Epithelial cell of prostate (primary cell): ENCODE results near the gene ZFP91.
A peak's percentile ranks its signal among the peaks of the same experiment; 100 is the strongest.
"Not testable (repeated sequence)": the region's sequence is repeated elsewhere in the genome, so short reads cannot be mapped to it uniquely, and the experiment has no call there.

ENCODE experiments used
- DNase-seq: peaks from one replicate; pipeline ENCODE4 v3.0.0-alpha.2; 2011; ENCODE audit warnings: low read depth, low spot score
- H3K27ac ChIP-seq: fragments of 450-650 bp; 2 replicates; pipeline ENCODE4 v1.5.1; 2017; ENCODE audit warnings: mild to moderate bottlenecking

The ZFP91 gene, protein sequence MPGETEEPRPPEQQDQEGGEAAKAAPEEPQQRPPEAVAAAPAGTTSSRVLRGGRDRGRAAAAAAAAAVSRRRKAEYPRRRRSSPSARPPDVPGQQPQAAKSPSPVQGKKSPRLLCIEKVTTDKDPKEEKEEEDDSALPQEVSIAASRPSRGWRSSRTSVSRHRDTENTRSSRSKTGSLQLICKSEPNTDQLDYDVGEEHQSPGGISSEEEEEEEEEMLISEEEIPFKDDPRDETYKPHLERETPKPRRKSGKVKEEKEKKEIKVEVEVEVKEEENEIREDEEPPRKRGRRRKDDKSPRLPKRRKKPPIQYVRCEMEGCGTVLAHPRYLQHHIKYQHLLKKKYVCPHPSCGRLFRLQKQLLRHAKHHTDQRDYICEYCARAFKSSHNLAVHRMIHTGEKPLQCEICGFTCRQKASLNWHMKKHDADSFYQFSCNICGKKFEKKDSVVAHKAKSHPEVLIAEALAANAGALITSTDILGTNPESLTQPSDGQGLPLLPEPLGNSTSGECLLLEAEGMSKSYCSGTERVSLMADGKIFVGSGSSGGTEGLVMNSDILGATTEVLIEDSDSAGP

DNA sequence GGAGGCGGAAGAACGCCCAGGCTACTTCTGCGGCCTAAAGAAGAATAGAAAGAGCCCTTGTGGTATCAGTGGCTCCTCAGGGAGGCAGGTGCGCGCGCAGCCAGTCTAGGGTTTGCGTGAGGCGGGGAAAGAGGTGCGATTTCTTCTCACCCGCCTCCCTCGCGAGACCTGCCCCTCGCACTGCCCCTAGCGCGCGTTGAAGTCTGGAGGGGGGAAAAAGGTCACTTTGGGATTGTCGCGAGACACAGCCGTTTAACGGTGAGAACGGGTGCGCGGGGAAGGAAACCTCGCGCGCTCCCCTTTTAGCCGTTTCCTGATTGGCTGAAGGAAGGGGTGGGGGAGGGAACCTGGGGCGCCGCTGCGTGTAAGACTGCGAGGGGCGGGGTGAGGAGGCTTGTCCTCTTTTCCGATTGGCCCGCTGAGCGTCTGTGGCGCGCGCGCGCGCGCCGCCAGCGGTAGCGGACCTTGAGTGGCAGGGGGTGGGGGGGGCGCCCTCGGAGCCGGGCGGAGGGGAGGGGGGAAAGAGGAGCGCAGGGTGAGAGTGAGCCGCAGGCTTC lies at the start of gene ZFP91:
TSS of gene ZFP91 (plus strand) at position 429 of the 557 bp plus-strand sequence. CDS start 219 bp downstream, outside the sequence.
- peak within 1 kb of the TSS; percentile 100 for H3K27ac ChIP-seq
- peak; percentile 89 for DNase-seq

DNA sequence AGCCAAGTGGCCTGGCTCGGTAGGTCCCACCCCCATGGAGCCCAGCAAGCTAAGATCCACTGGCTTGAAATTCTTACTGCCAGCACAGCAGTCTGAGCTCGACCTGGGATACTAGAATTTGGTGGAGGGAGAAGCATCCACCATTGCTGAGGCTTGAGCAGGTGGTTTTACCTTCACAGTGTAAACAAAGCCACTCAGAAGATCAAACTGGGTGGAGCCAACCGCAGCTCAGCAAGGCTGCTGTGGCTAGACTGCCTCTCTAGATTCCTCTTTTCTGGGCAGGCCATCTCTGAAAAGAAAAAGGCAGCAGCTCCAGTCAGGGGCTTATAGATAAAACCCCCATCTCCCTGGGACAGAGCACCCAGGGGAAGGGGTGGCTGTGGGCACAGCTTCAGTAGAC lies 48.6 kb upstream of the ZFP91 start:
- H3K27ac ChIP-seq: no peak overlapping the region
- DNase-seq: no peak

DNA sequence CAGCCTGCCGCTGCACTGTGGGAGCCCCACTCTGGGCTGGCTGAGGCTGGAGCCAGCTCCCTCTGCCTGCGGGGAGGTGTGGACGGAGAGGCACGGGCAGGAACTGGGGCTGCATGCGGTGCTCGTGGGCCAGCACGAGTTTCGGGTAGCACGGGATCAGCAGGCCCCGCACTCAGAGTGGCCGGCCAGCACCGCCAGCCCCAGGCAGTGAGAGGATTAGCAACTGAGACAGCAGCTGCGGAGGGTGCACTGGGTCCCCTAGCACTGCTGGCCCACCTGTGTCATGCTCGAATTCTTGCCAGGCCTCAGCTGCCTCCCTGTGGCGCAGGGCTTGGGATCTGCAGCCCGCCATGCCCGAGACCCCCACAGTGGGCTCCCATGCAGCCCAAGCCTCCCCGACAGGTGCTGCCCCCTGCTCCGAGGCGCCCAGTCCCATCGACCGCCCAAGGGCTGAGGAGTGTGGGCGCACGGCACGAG lies 47.0 kb upstream of the ZFP91 start:
- no peak overlapping the region for H3K27ac ChIP-seq
- no peak for DNase-seq

DNA sequence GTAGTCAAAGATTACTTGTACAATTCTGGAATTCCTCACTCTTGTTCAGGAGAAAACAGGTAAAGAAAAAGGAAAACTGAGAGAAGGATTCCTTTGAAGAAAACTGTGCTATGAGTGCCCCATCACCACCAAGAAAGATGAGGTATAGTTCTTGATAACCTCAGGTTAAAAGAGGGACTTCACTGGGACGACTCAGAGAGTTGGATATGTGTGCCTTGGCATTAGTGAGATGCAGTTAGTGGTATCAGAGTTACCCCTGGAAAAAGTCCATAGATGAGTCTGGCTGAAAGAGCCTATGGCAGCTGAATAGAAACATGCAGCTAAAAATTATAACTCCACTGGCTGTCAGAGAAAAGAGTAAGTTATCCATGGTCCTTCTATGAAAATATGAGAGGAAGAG lies 32.0 kb upstream of the ZFP91 start:
- DNase-seq: no peak
- H3K27ac ChIP-seq: no peak overlapping the region

DNA sequence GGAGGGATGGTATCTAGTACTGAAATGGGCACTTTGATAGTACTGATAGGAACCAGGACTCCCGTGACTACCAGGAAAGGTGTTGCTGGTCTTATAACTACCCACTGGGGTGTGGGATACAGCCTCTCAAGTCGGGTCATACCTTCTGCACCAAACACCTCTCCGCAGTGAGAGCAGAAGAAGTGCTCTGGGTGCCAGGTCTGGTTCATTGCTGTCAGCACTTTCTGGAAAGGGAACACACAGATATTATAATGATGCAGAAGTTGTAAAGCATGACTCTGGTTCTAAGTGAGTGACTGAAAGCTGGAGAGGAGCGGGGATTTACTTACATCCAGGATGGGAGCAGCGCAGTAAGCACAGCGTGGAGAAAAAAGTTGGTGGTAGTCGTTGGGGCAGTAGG lies 29.2 kb upstream of the ZFP91 start:
- H3K27ac ChIP-seq: no peak overlapping the region
- no peak for DNase-seq

DNA sequence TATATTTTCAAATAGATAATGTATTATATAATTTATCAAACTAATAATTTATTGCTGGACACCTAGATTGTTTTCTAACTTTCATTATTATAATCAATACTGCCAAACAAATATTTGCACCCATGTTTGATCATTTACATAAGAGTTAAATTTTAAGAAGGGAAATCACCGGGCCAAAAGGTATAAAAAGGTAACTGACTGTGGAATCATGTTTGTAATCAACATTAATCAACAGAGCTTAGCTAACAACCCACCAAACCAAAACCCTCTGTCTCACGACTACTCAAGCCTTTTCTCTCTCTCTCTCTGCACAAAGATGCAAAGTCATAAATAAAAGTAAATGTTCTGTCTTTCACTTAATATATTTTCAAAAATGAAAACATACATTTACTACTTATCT lies 18.0 kb upstream of the ZFP91 start:
- DNase-seq: no peak
- H3K27ac ChIP-seq: no peak overlapping the region

DNA sequence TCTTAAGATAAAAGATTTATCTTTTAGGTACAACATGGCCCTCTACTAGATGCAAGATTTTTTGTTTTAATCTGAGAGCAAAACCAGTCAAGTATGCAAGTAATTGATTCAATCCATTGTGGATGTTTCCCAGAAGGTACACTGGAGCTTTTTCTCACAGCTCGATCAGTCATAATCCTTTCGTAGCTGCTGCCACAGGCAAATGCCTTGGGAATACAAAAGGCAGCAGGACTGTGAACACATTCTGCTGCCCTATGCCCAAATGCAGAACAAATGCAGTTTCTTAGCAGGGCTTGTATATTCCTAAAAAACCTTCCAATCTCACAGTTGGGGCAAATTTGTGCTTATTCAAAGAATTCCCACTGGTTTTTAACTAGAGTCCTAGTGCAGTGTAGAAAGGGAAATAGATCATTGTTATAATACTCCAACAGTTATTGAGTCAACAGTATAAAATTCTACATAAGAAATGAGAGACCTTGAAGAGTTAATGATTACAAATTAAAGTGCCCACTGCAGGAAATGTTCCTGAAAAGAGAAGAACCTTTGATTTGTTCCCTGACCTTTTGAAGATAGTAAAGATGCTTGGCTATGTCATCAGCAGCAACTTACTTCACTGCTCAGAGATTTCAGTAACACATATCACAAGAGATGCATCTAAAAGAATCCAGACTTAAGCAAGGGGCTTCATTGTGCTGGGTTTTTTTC lies 17.3 kb upstream of the ZFP91 start:
- H3K27ac ChIP-seq: no peak overlapping the region

DNA sequence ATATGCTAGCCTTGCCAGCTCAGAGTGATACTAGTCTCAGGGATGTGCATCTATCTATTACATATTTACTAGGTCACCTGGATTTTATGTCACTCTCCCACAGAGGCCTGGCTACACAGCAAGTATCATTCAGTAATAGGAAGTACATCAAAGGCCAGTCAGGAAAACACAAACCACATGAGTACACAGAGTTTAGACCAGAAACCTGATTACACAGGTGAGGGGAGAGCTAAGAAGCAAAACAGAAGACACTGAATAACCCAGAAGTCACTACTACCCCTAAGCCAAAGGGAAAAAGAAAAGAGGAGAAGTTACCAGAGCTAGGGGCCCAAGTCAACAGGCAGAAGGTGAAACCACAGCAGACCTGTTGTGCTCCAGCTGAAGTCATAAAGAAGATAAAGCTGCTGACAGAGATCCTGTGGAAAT lies 16.5 kb upstream of the ZFP91 start:
- H3K27ac ChIP-seq: no peak overlapping the region
- no peak for DNase-seq

More for the DNA sequence above, 17.3 kb upstream of the ZFP91 start:
- DNase-seq: no peak

DNA sequence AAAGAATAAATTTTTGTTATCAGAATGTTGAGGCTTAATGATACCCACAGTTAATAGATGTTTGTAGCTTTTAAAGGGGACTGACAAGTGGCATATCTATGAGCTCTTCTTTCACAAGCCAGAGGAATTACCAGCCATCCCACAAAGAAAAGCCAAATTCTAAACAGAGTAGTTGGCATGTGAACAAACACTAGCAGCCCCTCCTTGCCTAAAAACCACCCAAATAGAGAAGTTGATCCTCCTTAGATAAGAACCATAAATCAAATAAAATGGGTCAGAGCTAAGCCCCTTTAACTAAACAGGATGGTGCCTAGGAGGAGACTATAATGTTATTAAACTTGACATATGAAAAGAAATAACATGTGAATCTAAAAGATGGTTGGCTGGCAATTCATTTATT lies 14.6 kb upstream of the ZFP91 start:
- H3K27ac ChIP-seq: no peak overlapping the region
- DNase-seq: no peak

DNA sequence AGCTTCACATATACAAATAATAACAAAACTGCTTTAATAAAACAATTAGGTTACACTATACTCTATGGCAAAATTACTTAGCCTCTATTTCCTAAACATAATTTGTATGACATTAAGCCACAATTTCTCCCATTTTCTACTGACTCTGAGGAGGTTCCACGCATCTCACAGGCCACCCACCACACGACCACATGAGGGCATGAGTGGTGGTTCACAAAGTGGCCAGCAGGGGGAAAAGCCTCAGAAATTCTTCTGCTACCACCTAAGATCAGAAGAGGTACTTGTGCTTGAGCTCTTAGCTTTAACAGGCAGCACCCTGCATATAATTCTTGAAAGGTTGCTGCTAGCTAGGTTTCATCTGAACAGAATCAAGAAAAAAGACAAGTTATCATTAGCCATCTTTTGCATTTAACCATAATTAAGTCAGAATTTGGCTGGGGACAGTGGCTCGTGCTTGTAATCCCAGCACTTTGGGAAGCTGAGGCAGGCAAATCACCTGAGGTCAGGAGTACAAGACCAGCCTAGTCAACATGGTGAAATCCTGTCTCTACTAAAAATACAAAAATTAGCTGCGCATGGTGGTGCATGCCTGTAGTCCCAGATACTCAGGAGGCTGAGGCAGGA lies 10.9 kb upstream of the ZFP91 start:
- H3K27ac ChIP-seq: no peak overlapping the region
- no peak for DNase-seq

DNA sequence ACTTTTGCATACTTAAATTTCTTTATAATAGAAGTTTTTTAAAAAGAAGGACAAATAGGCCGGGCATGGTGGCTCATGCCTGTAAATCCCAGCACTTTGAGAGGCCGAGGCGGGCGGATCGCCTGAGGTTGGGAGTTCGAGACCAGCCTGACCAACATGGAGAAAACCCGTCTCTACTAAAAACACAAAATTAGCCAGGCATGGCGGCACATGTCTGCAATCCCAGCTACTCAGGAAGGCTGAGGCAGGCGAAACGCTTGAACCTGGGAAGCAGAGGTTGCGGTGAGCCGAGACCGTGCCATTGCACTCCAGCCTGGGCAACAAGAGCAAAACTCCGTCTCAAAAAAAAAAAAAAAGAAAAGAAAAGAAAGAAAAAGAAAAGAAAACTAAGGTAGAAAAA lies 6.0 kb upstream of the ZFP91 start:
- not testable (repeated sequence) for DNase-seq
- H3K27ac ChIP-seq: peak overlapping the region; percentile 100

DNA sequence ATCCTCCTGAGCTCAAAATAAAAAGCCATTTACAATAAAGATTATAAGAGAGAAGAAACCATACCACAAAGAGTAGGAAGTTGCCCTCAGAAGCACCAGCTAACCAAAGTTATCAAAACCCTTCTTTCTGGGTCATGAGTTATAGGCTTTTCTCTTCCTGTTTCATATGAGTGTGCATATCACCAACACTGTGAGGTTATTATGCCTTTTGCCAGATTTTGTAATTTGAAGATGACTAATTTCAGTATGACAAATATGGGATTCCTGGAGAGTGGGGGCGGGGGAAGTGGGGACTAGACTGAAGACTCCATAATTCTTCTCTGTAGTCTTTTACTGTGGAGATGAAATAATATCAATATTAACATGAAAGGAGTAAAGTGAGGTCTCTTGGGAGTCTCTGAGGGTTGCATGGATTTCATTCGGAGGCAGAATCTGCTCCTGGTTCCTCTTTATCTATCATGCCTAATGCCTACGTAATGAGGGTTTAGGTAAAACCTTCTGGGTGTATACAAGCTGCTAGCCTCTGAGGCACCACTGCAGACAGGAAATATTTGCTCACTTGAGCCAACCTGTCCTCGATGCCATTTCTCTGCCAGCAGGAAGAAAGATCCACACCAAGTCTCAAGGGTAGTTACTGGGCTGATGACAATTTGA lies 5.3 kb upstream of the ZFP91 start:
- DNase-seq: no peak

DNA sequence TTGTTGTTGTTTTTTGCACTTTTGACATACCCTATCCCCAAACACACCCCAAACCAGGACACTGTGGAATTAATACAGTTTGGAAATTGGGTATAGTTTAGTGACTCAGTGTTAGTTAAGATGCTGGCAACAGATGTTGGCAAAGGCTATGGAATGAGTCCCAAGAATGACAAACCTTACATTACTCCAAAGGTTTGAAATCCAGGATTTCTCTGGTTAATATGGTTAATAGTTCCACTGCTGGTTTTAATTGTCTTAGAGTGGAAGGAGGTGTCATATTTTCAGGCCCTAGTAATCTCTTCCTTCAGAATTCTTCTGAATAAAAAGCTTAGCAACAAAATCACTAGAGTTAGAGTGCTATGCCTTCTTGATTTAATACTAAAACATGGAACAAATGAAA lies 4.0 kb upstream of the ZFP91 start:
- no peak for DNase-seq
- H3K27ac ChIP-seq: peak overlapping the region; percentile 100

More for the DNA sequence above, 5.3 kb upstream of the ZFP91 start:
- H3K27ac ChIP-seq: peak overlapping the region; percentile 100

DNA sequence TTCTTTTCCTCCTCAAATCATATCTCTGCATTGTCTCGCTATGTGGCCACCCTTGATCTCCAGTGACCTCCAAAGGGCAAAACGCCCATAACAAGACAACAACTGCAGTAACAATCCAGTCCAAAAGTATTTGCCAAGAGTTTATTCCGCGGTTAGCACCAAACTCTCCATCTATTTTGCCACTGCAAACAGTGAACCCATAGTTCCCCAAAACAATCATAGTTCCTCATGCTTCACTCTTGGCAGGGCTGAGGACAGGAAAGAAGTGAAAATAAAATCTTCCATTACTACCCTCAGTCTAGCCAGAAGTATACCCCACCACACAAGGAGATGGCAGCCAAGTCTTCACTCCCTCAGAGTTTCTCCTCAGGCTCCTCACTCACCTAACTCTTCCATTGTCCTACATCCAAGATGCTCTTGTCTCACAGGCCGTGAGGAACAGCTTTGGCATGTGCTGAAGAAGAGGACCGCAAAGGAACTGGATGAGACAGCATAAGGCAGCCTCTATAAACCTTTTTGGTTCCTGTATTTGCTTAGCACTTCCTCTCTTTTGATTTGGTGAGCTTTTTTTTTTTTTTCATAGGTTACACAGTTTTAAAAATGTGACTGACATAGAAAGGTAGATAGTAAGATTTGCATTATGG lies 3.4 kb upstream of the ZFP91 start, which contains the start of gene LPXN:
TSS of gene LPXN (minus strand) at position 480 of the 644 bp plus-strand sequence. CDS start at position 396, 84 bp downstream.
- H3K27ac ChIP-seq: peak within 1 kb of the TSS; percentile 100
- DNase-seq: peak; percentile 57

DNA sequence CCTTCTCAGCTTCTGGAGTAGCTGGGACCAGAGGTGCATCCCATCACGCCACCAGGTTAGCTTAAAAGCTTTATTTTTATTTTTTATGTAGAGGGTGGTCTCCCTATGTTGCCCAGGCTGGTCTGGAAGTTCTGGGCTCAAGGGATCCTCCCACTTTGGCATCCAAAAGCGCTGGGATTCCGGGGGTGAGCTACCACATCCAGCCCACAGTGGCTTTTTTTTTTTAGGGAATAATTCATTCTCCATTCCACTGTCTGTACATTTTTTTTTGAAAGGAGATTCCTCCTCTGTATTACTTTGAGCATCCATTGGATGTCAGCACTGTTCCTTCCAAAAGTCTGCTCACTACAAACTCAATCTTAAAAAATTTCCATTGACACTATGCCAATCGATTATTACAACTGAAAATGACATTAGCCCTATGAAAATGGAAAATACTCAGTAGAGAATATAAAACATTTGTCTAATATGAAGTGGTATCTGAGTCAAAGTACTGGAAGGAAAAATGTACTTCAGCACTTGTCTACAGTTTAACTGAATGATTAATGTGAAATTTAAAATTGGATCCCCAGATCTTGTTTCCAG lies 1.9 kb upstream of the ZFP91 start:
- no peak for DNase-seq

DNA sequence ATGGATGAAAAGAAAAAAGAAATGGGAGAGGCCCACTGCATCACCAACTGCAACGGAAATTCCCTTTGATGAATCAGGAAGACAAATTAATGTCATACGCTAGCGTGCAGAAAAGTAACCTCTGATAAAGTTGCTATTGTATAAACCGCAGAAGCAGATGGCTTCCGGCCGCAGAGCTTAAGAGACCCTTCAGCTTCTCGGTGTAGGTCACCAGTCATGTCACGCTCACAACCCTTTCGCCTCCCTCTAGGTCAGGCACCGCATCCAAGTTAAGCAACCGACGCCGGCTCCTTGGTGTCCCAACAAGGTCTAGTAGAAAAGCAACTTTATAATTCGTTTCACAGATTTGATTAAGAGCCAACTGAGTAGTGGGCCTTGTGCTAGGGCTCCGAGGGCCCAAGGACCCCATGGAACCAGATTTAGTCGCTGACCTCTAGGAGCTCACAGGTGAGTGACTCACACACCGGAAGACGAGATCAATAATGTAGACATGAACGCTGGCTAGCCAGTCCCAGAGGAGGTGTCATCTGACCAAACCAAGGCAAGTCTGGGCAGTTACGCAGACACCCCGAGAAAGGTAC lies 1.2 kb upstream of the ZFP91 start:
- peak overlapping the region; percentile 100 for H3K27ac ChIP-seq
- DNase-seq: peak; percentile 52

More for the DNA sequence above, 1.9 kb upstream of the ZFP91 start:
- peak overlapping the region; percentile 100 for H3K27ac ChIP-seq

DNA sequence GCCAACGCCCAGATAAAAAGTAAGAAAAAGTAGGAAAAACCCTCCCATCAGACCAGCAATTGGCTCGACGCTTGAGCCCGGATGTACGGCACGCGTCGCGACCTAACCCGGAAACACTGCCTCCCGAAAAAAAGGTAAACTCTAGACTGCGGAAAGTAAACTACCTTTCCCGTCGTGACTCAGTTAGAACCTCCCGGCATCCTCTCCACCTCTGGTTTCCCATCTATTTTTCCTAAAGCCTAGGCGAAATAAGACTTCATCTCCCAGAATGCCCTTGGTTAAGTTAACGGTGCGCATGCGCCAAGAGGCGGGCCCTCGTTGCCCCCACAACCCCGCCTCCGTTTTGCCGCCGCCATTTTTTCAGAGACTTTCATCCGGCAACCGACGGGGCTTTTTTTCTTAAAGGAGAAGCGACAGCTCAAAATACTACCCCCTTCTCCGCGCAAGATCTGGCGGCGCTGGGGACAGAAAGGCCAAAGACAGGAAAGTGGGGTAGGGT lies 678 bp upstream of the ZFP91 start:
- H3K27ac ChIP-seq: peak overlapping the region; percentile 100
- peak; percentile 97 for DNase-seq
